HG03457 (cell line): Measurements from ENCODE around the gene PRELID1.
"Not testable (repeated sequence)": the region's sequence is repeated elsewhere in the genome, so short reads cannot be mapped to it uniquely, and the experiment has no call there.

ENCODE experiments used
- ATAC-seq: cut with Tn5 transposase; IDR thresholded peaks from one replicate; pipeline ENCODE4 v1.9.1; 2021; ENCODE audit warnings: moderate number of reproducible peaks; ENCODE audit not compliant: unreplicated experiment

PRELID1 gene

DNA sequence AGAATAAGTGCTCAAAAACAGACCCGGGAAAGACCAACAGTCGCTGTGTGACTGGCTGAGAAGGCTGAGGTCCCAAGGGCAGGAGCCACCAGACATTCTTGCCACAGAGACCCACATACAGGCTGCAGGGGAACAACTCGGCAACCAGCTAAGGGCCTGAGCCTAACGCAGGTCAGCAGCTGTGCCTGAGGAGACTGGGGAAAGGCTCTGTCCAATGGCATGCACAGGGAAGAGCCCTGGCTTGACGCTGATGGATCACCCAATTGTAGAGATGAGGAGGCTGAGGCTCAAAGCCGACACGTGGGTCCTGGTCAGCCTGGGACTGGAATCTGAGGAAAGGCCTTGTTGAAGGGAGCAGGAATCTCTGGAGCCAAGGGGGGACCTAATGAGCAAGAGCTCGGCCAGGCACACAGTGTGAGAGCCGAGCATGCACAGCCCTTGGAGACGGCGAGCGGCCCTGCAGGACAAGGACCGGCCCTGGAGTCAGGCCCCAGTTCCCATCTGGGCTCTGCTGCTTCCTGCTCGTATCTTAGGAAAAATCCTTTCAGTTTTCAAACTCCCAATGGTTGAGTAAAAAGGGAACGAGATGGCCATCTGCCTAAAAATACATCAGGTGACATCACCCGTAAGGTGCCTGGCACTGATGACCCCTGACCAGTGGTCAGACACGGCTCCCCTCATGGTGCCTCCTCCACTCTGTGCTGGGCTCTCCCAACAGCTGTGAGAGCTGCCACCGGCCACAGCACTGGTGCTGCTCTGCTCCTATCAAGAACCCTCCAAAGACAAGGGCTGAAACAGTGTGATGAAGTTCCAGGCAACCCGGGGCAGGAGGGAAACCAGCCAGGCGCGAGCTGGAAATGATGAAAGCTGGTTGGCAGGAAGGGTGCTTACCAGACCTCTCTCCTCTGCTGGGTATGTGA, 31.4 kb downstream of the PRELID1 start:
- no peak for ATAC-seq

DNA sequence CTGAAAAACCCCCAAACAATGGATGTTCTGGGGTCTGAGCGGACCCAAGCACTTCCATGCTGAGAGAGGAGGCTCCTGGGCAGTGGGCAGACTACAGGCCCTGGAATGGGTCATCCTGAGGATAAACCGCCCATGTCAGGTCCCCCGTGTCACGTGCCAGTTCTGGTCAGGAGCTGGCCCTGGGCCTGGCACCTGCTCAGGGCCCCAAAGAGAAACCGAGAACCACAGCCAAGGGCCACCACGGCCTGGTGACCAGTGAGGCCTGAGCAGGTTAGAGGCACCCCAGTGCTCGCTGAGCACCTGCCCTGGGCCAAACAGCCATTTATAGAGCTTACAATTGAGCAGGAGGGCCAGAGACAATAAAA, 32.1 kb downstream of the PRELID1 start:
- ATAC-seq = no peak

DNA sequence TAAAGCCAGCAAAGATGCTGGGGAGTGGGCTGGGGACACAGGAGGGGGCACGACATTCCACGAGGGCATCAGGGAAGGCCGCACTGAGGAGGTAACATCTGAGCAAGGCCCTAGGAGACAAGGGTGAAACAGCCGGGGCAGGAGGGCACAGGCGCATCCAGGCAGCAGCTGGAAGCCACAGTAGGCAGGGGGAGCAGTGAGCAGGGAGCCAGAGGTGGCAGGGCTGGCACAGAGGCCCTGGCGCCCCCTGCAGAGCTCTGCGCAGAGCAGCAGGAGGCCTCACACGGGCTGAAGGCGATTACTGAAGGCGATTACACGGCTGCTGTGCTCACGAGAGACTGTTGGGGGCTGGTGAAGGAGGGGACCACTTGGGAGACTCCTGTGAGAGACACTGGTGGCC, 32.5 kb downstream of the PRELID1 start:
- no peak for ATAC-seq

DNA sequence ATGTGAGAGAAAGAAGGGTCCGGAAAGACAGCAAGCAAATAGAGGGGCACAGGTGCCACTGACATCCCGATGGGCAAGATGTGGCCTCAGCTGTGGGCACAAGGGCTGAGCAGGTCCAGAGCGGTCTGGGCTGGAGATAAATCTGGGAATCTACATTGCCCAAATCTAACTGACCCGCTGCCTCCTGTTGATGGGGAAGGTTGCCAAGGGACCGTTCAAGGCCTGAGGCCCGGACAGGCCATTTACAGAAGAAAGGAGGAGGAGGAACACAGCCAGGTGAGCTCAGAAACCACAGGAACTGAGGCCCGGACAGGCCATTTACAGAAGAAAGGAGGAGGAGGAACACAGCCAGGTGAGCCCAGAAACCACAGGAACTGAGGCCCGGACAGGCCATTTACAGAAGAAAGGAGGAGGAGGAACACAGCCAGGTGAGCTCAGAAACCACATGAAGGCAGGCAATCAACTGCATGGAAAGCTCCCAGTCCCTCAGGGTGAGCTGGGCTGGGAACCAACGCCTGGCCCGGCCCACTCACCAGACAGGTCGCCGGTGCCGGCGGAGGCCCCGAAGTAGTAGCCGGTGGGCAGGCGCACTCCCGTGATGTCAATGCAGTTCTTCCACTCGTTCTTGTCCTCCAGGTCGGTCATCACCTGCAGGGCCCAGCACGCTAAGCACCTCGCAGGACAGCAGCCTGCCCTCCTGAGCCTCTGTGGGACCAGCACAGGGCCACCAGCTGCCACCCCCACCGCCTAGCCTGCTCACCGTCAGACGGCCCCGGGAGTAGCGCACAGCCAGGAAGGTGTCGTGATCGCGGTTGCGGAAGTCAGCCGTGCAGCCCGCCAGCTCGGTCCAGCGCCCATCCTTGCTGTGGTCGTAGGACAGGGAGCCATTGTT, 33.2 kb downstream of the PRELID1 start:
- ATAC-seq = no peak

DNA sequence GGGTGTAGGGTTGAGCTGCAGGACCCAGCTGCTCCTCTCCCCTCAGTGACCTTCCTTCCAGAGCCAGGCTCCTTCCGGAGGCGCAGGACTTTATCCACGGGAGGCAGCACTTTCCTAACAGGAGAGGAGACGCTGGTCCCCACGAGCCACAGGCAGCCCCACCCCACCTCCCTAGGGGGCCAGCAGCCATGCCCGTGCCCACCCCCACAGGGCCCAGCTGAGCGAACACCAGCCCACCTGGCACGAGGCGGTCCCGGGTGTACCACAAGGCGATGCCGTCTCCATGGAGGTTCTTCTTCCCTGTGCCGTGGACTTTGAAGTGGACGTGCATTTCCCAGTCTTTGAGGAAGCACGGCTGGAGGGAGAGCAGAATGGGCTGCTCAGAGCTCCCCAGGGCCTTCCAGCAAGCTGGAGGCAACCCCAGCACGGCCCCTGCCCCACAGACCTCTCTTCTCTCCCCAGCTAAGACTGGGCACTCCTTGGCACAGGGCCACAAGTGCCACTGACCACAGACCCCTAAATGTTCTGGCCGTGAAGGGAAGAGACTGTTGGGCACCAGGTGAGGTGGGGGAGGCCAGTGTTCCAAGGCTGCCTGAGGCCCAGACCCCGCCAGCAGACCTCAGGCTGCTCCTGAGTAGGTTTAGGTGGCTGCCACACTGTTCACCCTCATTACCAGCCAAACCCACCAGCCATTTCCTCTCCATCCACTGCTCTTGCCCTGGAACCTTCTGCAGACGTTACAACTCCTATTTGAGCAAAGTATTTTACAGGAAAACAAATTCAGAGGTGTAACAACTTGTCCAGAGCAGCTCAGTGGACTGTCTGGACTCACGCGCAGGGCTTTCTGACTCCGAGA, 34.9 kb downstream of the PRELID1 start:
- ATAC-seq = no peak

DNA sequence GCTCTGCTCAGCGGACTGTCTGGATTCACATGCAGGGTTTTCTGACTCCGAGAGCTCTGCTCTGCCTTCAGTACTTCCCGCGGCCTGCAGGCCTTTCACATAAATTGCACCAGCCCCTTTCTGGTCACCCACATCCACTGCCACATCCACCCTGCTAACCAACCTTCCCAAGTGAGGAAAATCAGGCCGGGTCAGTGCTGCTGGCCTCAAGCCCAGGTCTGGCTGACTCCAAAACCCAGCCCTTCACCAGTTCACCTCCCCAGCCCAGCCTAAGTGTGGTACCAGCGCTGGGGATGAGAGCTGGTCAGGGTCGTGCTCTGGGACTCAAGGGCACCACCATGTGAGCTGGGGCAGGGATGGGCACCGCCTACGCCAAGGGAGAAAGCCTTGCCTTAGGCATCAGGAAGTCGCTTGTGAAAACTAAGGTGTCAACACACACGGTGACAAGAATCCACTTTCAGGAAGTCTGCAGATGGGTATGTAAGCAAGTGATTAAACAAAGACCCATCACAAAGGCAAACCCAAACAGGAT, 35.6 kb downstream of the PRELID1 start:
- no peak for ATAC-seq

DNA sequence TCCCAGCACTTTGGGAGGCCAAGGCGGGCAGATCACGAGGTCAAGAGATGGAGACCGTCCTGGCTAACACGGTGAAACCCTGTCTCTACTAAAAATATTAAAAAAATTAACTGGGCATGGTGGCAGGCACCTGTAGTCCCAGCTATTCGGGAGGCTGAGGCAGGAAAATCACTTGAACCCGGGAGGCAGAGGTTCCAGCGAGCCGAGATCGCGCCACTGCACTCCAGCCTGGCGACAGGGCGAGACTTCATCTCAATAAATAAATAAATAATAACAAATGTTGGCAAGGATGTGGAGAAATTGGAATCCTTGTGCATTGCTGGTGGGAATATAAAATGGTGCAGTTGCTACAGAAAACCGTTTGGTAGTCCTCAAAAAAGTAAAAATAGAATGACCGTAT, 39.4 kb downstream of the PRELID1 start:
- not testable (repeated sequence) for ATAC-seq

DNA sequence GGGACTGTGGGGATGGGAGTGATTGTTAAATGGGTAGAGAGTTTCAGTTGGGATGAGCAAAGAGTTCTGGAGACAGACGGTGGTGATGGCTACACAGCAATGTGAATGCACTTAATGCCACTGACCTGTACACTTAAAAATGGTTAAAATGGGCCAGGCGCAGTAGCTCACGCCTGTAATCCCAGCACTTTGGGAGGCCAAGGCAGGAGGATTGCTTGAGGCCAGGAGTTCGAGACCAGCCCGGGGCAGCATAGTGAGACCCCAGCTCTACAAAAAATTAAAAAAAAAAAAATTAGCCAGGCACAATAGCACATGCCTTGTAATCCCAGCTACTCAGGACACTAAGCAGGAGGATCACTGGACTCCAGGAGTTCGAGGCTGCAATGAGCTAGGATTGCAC, 40.2 kb downstream of the PRELID1 start:
- no peak for ATAC-seq

DNA sequence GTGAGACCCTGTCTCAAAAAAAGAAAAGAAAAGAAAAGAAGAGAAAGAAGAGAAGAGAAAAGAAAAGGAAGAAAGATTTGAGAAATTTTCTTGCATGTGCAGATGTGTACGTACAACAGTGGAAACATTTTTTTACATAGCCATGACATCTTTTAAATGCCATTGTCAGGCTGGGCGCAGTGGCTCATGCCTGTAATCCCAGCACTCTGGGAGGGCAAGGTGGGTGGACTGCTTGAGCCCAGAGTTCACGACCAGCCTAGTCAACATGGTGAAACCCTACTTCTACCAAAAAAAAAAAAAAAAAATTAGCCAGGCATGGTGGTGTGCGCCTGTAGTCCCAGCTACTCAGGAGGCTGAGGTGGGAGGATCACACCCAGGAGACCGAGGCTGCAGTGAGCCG, 41.3 kb downstream of the PRELID1 start:
- no peak for ATAC-seq

DNA sequence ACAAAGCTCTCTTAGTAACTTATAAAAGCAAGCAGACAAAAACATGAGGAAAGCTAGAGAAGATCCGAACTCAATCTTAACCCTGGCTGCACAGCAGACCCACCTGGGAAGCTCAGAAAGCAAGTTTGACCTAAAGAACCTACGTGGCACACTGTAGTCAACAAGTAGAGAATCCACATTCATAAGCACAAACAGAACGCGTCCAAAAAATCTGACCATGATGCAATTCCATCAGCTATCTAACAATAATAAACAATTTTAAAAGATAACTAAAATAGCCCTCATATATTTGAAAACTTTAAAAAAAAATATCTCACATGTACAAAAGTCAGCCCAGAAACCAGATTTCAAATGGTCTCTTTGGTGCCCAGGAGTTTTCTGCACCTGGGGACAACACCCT, 43.2 kb downstream of the PRELID1 start:
- no peak for ATAC-seq

DNA sequence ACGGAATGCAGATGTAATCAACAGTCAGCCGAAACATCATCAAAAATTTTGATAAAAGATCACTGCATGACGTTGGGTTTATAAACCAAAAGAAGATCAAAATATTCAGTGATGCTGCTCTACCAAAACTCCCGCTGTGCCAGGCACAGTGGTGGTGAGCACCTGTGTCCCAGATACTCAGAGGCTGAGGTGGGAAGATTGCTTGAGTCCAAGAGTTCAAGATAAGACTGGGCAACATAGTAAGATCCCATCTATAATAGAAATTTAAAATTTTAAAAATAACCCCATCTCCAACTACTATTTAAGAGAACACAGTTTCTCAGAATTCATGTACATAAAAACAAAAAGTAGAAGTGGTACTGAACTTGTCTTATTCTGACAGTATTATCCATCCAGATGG, 44.1 kb downstream of the PRELID1 start:
- ATAC-seq = no peak

DNA sequence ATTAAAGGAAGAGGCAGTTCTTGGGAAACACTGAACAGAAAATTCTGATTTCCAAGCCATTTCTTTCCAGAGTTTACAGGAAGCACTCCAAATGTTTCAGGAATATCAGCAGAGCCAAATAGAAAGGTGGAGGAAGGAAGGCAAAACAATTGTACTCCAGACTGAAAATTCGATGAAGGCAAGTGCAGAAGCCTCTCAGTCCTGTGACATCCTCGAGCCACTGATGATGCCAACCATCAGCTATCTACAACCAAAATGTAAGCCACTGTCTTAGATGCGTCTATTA, 45.7 kb downstream of the PRELID1 start:
- ATAC-seq = no peak

DNA sequence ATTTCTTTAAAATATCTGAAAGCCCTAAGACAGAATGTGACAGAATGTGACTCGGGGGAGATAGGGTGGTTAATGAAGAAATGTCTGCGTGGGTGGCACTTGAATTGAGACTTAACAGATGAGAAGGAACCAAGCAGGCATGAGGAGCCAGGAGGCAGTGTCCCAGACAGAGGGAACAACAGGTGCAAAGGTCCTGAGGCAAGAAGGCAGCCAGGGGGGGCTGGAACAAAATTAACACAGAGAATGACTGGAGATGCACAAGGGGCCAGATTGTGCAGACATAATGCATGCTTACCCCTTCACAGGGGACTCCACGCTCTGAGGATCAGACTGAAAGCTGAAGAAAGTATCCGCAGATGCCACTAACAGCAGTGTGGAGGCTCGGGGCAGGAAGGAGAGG, 46.2 kb downstream of the PRELID1 start:
- no peak for ATAC-seq

DNA sequence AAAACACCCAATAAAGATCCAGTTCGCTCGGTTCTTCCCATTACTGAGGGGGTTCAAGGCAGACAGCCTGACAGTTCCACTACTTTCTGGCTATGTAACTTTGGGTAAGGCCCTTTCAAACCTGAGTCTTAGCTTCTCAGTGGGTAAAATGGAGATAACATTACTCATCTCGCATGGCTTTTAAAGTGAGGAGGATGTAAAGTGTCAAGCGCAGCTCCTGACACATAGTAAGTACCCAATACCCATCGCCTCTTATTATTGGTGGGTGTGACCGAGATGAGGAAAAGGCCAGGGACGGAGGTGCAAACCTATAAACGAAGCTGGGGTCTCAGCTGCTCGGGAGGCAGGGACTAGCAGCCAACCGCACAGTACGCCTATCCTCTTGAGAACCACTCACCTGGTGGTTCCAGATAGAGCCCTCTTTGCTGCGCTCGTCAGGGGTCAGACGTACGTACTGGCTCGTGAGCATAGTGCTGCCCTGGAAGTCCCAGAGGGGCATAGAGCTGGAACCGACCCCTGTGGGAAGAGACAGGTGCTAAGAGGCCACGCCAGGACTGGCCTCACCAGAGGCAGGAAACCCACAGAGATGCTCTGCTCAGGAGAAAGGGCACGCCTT, 47.3 kb downstream of the PRELID1 start:
- peak; percentile 3 for ATAC-seq

DNA sequence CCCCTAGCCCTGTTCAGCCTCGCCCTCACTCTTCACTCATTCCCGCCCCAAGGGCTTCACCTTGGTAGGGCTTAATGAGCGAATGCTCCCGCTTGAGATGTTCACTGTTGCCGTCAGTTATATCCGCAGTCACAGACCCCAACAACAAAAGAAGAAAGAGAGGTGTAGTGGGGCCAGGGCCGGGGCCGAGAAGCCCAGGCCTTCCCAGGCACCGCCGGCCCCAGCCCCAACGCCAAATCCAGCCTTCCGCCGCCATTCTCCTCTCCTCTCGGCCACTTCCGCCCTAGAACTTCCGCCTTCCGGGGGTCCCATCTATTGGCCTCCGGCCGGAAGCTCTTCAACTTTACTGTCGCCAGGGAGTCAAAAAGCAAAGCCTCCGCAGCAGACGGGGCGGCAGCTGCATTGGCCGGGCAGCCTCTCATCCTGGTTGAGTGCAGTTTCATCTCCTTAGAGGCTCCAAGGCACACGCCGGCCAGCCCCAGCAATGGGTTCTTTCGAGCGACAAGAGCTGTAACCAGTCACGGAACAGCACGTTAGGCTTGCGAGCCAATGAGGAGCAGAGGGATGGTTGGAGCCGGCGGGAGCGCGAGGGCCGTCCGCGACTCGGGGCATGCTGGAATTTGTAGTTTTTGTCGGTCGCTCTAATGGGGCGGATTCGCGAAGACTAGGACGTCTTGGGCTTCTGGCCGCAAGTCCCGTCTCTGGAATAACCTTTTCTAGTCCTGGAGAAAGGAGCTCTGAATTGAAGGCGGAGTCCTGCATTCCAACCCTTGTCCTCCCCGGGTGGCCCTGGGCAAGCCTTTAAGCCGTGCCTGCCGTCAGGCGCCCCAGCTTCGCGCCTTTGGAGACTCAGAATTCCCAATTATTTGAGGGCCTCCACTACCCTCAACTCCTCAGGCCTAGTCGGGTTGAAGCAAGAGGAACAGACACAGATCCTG, 48.1 kb downstream of the PRELID1 start, which contains the start of gene LMAN2:
LMAN2 (minus strand) TSS at position 277 of the 938 bp plus-strand sequence; CDS start at position 256, 21 bp downstream.
- peak; percentile 89 for ATAC-seq

DNA sequence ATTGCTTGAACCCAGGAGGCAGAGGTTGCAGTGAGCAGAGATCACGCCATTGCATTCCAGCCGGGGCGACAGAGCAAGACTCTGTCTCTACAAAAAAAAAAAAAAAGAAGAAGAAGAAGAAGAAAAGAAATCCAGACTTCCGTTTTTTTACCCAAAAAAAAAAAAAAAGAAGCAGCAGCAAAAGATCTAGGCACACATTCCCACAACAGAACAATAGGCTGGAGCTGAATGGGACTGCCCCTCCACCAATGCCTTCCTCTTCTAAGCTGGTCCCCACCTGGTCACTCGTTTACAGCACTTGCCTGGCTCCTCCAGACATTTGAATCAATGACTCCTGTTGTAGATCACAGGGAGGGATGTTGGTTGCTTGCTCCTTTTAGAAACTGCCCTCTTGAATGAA, 49.5 kb downstream of the PRELID1 start:
- no peak for ATAC-seq

DNA sequence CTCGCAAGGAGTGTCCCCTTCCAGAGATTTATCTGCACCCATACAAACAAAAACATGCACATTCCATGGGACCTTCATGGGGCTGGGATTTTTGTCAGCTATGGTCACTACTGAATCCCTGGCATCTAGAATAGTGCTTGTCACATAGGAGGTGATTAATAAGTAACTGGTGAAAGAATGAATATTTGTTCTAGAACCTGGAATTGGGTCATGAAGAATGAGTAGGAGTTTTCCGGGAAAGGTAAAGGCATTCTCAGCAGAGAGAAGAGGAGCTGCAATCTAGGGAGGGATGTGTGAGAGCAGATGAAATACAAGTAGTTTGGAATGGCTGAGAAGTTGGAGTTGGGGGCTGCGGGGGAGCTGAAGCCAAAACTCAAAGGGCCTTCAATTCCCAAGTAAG, 50.7 kb downstream of the PRELID1 start:
- no peak for ATAC-seq

DNA sequence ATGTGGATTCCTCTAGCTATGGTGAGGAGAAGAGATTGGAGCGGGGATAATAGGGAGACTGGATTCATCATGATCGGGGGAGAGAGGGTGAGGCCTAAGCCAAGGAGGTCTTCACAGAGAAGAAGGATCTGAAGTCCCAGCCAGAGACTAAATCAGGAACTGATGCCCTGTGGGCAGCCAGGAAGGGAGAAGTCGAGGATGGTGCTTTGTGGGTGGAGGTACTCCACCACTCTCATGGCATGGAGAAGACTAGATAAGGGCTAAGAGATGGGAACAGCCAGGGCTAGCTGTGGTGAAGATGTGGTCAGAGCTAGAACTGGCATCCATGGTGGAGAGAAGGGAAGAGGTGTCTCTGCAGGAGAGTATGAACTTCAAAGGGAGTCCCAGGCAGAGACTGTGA, 51.1 kb downstream of the PRELID1 start:
- ATAC-seq = no peak

DNA sequence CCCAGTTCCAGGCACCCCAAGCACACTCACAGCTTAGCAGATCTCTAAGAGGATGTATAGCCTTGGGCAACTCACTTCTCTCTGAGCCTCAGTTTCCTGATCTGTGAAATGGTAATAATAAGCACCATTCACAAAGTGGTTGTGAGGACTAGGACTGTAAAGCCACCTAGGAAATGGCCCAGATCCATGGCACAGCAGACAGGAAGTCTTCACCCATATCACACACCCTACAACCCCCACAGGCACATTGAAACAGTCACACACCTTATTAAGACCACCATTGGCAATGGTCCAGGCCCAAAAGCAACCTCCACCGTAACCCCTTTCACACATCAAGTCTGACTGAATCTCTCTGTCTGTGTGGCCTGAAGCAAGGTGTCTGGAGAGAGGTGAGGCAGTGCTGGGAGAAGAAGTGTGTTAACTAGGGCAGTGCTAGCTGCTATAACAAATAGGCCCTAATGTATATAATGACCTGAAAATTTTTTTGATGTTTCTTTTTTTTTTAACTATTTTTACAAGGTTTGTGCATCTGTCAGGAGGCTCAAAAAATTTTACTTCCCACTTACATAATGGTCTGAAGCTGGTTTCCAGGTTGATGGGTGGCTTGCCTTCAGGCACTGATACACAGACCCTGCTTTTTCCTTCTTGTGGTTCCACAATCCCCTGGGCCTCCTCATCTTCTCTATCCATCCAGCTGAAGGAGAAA, 51.7 kb downstream of the PRELID1 start:
- no peak for ATAC-seq
